ENCODE measurements around the gene OR51D1. TPM values are rescaled to one million over a fixed set of nuclear protein-coding genes. Genes with fewer than 3 reads are reported as not detected.

OR51D1 gene
- total and polyA plus RNA-seq, 9 of the 15 experiments (the other 6 are each of a cell fraction or from before 2014, with no cell fraction given), result not detected

GRCh38 chr11:4677948-4678347, 40.7 kb downstream of the OR51D1 start (continued):
- TF ChIP-seq CHD7 (IDR thresholded peaks at IDR 0.05; ENCODE audit: low read depth, low read length) (no peak), ELK1 (CRISPR knock-in tag; IDR thresholded peaks at IDR 0.05) (no peak), ZFP1 (CRISPR knock-in tag; IDR thresholded peaks at IDR 0.05) (no peak), CBFA2T3 (IDR thresholded peaks at IDR 0.05) (no peak), ASH1L (IDR thresholded peaks at IDR 0.05; ENCODE audit: borderline replicate concordance, low read depth, partially characterized antibody) (no peak)

Data from K562 (cell line).